Hepatic stellate cell (primary cell): Measurements from ENCODE around the gene RFTN2.
"Not testable (repeated sequence)": the region's sequence is repeated elsewhere in the genome, so short reads cannot be mapped to it uniquely, and the experiment has no call there.

Source experiments
- DNase-seq: peaks from one replicate; pipeline ENCODE4 v3.0.0; 2011; ENCODE audit warnings: low spot score

Gene RFTN2

GRCh38 chr2:197675246-197675645 is at the start of gene RFTN2:
RFTN2 (minus strand) TSS chr2:197675587; CDS start chr2:197675458, 129 bp downstream.
- DNase-seq = no peak

GRCh38 chr2:197717863-197718262 is 42.5 kb upstream of the RFTN2 start:
- DNase-seq = no peak

GRCh38 chr2:197713271-197713670 is 37.9 kb upstream of the RFTN2 start:
- DNase-seq = no peak

- DNase-seq = no peak
Measured at GRCh38 chr2:197711578-197711977, 36.2 kb upstream of the RFTN2 start.

- DNase-seq = no peak
Measured at GRCh38 chr2:197710424-197711042, 35.1 kb upstream of the RFTN2 start.

- DNase-seq = not testable (repeated sequence)
Measured at GRCh38 chr2:197709140-197709539, 33.8 kb upstream of the RFTN2 start.

- no peak for DNase-seq
Measured at GRCh38 chr2:197708331-197708730, 32.9 kb upstream of the RFTN2 start.

- DNase-seq = peak; percentile 31
Measured at GRCh38 chr2:197707316-197708213, 32.2 kb upstream of the RFTN2 start.

GRCh38 chr2:197706839-197707207 is 31.4 kb upstream of the RFTN2 start:
- DNase-seq = no peak

- no peak for DNase-seq
Measured at GRCh38 chr2:197705912-197706838, 30.8 kb upstream of the RFTN2 start.

- DNase-seq = peak; percentile 94
Measured at GRCh38 chr2:197705121-197705911, 29.9 kb upstream of the RFTN2 start, which contains the start of gene MARS2. MARS2 (plus strand) TSS chr2:197705369; CDS start chr2:197705406, 37 bp downstream.

- no peak for DNase-seq
Measured at GRCh38 chr2:197704434-197705120, 29.2 kb upstream of the RFTN2 start.

- no peak for DNase-seq
Measured at GRCh38 chr2:197700960-197701359, 25.6 kb upstream of the RFTN2 start.

- not testable (repeated sequence) for DNase-seq
Measured at GRCh38 chr2:197699724-197700123, 24.3 kb upstream of the RFTN2 start.

- DNase-seq = not testable (repeated sequence)
Measured at GRCh38 chr2:197696571-197696970, 21.2 kb upstream of the RFTN2 start.

GRCh38 chr2:197695971-197696370 is 20.6 kb upstream of the RFTN2 start:
- not testable (repeated sequence) for DNase-seq

- not testable (repeated sequence) for DNase-seq
Measured at GRCh38 chr2:197695206-197695605, 19.8 kb upstream of the RFTN2 start.

GRCh38 chr2:197677483-197677882 is 2.1 kb upstream of the RFTN2 start:
- no peak for DNase-seq

- DNase-seq = no peak
Measured at GRCh38 chr2:197677056-197677455, 1.7 kb upstream of the RFTN2 start.

- DNase-seq = peak; percentile 19
Measured at GRCh38 chr2:197675711-197676188, 363 bp upstream of the RFTN2 start.

GRCh38 chr2:197674591-197674990 is 796 bp downstream of the RFTN2 start:
- DNase-seq = no peak
